KMS-11 (cell line): Measurements from ENCODE around the gene BAIAP2.

ENCODE experiments used
- H2AFZ ChIP-seq: fragments of 200-600 bp; sonication (generic); 2 replicates; pipeline ENCODE4 v1.6.1; 2016; ENCODE audit warnings: antibody characterized with exemption, mixed run types, low read depth
- H3K27ac ChIP-seq: fragments of 200-600 bp; sonication (generic); 2 replicates; pipeline ENCODE4 v1.6.1; 2016; ENCODE audit warnings: mild to moderate bottlenecking, mixed run types
- H3K27me3 ChIP-seq: fragments of 200-600 bp; sonication (generic); 2 replicates; pipeline ENCODE4 v1.6.1; 2017; ENCODE audit warnings: mild to moderate bottlenecking, low read depth, mixed run types, moderate library complexity; ENCODE audit not compliant: insufficient read depth
- H3K36me3 ChIP-seq: fragments of 200-600 bp; sonication (generic); 2 replicates; pipeline ENCODE4 v1.6.1; 2017; ENCODE audit warnings: mild to moderate bottlenecking, mixed run types; ENCODE audit not compliant: insufficient read depth
- H3K4me1 ChIP-seq: fragments of 200-600 bp; sonication (generic); 2 replicates; pipeline ENCODE4 v1.6.1; 2016; ENCODE audit warnings: mild to moderate bottlenecking, low read depth, mixed run types; ENCODE audit not compliant: poor library complexity, severe bottlenecking
- H3K4me2 ChIP-seq: fragments of 200-600 bp; sonication (generic); 2 replicates; pipeline ENCODE4 v1.7.0; 2016; ENCODE audit warnings: mild to moderate bottlenecking, mixed run types
- H3K4me3 ChIP-seq: fragments of 200-600 bp; sonication (generic); IDR thresholded peaks from 2 replicates; pipeline ENCODE4 v1.6.1; 2017; ENCODE audit warnings: low read depth, low read length, mixed read lengths; ENCODE audit not compliant: insufficient read depth
- H3K79me2 ChIP-seq: fragments of 200-600 bp; sonication (generic); 2 replicates; pipeline ENCODE4 v1.6.1; 2016; ENCODE audit warnings: low read depth, mixed run types; ENCODE audit not compliant: insufficient read depth
- H3K9ac ChIP-seq: fragments of 200-600 bp; sonication (generic); 2 replicates; pipeline ENCODE4 v1.6.1; 2016; ENCODE audit warnings: mild to moderate bottlenecking, mixed run types
- H4K20me1 ChIP-seq: fragments of 200-600 bp; sonication (generic); 2 replicates; pipeline ENCODE4 v1.6.1; 2016; ENCODE audit warnings: mild to moderate bottlenecking, mixed run types; ENCODE audit not compliant: insufficient read depth
- CTCF ChIP-seq: fragments of 200-600 bp; sonication (generic); conservative IDR thresholded peaks from 2 replicates; pipeline ENCODE4 v1.6.1; 2017; ENCODE audit warnings: low read depth, mild to moderate bottlenecking, antibody characterized with exemption, low read length, moderate library complexity, mixed read lengths

BAIAP2 gene

DNA sequence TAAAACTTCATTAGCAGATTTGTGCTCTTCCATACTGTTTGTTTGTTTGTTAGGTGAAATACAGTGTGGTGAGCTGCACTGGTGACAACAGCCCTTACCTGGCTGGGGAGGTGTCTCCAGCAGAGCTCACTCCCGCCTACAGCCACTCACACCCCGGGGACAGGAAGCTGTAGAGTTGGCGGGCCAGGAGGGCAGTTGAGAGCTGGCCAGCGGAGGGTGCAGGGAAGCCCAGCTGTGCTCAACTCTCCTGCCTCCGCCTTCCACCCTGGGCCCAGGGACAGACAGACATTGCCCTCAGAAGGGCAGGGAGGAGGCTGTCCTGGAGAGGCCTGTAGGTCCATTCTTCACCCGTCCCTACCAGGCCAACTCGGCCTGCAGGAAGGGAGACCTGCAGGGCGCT, 81.8 kb downstream of the BAIAP2 start:
- no peaks in the 10 kb centered on the region for H3K36me3 ChIP-seq
- no peak overlapping the region for H3K9ac ChIP-seq
- no peak overlapping the region for H3K27ac ChIP-seq
- no peaks in the 10 kb centered on the region for H3K79me2 ChIP-seq
- H2AFZ ChIP-seq = no peak overlapping the region
- TF ChIP-seq CTCF = no peak
- H4K20me1 ChIP-seq = no peaks in the 10 kb centered on the region
- H3K27me3 ChIP-seq = peaks cover 80% of the 10 kb centered on the region
- H3K4me3 ChIP-seq = no peak overlapping the region
- H3K4me2 ChIP-seq = no peak overlapping the region
- H3K4me1 ChIP-seq = no peaks in the 10 kb centered on the region

GRCh38 chr17:81117672-81118198, 82.8 kb downstream of the BAIAP2 start:
- no peak overlapping the region for H3K4me3 ChIP-seq
- no peak overlapping the region for H3K27ac ChIP-seq
- no peaks in the 10 kb centered on the region for H3K36me3 ChIP-seq
- no peak overlapping the region for H2AFZ ChIP-seq
- H3K27me3 ChIP-seq = peaks cover 70% of the 10 kb centered on the region
- no peak overlapping the region for H3K4me2 ChIP-seq
- TF ChIP-seq CTCF = no peak
- no peaks in the 10 kb centered on the region for H4K20me1 ChIP-seq
- H3K4me1 ChIP-seq = no peaks in the 10 kb centered on the region
- H3K79me2 ChIP-seq = no peaks in the 10 kb centered on the region
- no peak overlapping the region for H3K9ac ChIP-seq

DNA sequence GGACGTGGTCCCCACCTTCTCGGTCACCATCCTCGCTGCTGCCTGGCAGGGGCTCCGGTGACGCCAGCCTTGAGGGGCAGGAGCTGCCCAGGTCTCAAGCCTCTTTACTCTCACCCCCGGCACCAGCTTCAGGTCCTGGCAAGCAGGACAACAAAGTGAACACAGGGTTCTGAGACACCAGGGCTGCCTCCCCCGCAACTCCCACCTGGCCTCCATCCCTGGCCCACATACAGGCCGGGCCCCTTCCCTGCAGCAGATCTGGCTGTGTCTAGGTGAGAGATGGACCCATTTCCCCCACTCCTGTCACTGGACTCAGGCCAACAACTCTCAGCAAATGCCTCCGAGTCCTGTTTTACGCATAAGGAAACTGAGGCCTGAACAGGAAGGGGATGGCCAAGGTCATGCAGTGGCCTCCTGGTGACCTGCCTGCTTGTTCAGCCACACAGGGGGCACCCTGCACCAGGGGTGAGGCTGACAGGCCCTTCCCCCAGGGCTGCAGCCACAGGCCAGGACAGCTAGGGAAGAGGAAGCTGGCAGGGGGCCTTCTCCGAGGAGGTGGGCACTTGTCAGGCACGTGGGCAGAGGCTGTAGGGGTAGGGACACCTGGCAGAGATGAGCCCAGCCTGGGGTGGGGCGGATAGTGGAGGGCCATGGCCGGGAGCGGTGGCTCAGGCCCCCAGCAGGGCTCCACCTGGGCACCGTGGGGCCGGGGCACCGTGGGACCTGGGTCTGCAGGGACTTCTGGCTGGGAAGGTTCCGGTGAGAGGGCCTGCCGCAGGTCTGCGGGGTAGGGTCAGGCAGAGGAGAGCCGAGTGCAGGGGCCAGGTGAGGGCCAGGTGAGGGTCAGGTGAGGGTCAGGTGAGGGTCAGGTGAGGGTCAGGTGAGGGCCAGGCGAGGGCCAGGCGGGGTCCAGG, 83.6 kb downstream of the BAIAP2 start:
- H3K79me2 ChIP-seq = no peaks in the 10 kb centered on the region
- H3K27ac ChIP-seq = no peak overlapping the region
- H3K36me3 ChIP-seq = no peaks in the 10 kb centered on the region
- H3K27me3 ChIP-seq = peaks cover 69% of the 10 kb centered on the region
- no peaks in the 10 kb centered on the region for H3K4me1 ChIP-seq
- no peak overlapping the region for H3K4me2 ChIP-seq
- no peak overlapping the region for H3K4me3 ChIP-seq
- TF ChIP-seq CTCF = no peak
- H4K20me1 ChIP-seq = no peaks in the 10 kb centered on the region
- no peak overlapping the region for H2AFZ ChIP-seq
- no peak overlapping the region for H3K9ac ChIP-seq

DNA sequence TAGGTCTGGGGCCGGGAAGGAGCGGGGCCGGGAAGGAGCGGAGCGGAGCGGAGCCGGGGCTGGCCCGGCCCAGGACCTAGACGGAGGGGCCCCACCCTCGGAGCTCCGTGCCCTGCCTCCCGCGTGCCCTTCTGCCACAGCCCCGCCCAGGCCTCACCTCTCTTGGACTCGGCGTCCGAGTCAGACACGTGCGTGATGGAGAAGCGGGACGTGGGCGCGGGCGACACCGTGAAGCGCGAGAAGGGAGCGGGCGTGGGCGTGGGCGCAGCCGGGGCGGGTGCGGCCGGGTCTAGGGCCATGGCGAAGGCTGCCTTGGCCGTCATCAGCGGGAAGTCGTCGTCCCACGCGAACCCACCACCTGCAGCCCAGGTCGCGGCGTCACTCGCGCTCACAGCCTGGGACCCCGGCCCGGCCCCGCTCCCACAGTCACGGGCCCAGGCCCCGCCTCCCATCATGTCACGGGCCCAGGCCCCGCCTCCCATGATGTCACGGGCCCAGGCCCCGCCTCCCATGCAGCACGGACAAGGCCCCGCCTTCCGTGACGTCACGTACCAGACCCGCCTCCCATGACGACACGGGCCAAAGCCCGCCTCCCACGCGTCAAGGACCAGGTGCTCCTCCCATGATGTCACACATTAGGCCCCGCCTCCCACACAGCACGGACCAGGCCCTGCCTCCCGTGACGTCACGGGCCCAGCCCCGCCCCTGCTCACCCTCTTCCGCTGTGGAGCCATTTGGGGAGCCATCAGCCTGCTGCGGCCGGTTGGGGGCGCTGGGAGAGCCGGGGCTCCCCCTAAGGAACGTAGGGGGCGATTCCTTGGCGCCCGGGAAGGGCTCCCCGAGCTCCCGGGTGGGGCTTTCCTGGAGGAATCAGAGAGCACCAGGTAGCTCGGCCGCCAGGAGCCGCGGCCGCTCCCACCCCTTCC, 84.5 kb downstream of the BAIAP2 start:
- Histone ChIP-seq H3K27me3 (peaks cover 67% of the 10 kb centered on the region), H3K4me2 (no peak overlapping the region), H4K20me1 (no peaks in the 10 kb centered on the region), H2AFZ (no peak overlapping the region), H3K27ac (no peak overlapping the region), H3K79me2 (no peaks in the 10 kb centered on the region), H3K9ac (no peak overlapping the region), H3K36me3 (no peaks in the 10 kb centered on the region), H3K4me1 (no peaks in the 10 kb centered on the region), H3K4me3 (no peak overlapping the region)
- no peak for TF ChIP-seq CTCF
